ENCODE results near the gene KCND2.

DNA sequence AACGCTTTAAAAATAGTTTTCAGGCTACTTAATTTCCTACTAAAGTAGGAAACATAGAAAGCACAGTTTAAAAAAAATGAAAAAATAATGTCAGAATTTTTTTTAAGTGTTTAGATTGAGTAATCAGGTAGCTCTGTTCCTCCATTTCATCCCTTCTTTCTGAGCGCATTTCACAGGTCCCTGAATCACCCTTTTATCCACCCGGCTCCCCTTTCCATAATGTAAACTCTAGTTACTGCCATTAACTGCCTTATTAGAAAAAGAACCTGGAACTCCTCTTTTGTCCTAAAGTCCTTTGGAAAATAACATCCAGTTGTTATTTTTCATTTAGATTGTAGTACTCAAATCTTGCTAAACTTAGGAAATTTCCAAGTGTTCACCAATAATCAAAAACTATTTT, 5.8 kb downstream of the KCND2 start:
- TF ChIP-seq TAF1 (IDR thresholded peaks at IDR 0.05; ENCODE audit: borderline replicate concordance, low read depth, low read length) (no peak), POLR2A (IDR thresholded peaks at IDR 0.05; ENCODE audit: low read depth, low read length) (no peak)
